ENCODE results near the gene IGSF5. TPM values are rescaled to one million over a fixed set of nuclear protein-coding genes. Genes with fewer than 3 reads are reported as not detected.

Gene IGSF5
- polyA plus RNA-seq, 3 donors, result not detected

DNA sequence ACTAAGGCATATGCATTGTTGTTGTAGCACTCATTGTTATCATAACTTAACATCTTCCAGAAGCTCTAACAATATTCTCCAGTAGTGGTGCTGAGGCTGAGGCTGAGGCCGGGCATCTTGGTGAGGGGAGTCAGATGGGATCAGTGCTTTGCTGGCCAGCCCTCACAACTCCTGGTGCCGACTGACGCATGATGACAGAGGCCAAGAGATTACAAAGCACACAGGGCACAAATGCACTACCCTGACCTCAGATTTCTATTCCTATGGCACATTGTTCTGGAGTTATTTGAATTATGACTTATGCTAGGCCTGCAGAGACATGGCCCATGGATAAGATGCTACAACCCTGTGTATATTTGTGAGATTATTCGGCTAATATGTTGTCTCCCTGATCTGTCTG is 8.3 kb upstream of the IGSF5 start:
- no CpG with 5 or more reads among the region's 4 CpGs for WGBS (ENCODE audit: insufficient coverage)
- intact Hi-C loops (cut with micrococcal nuclease), result no loop called here
- no peak overlapping the region for H3K4me3 Mint-ChIP-seq
- Histone ChIP-seq H3K79me2 (ENCODE audit: insufficient read depth, low read length) (no peaks in the 10 kb centered on the region), H3K27ac (ENCODE audit: low read depth in 1 of 2, low read length in 2 of 2) (no peak overlapping the region), H3K4me3 (replicated peaks in 1 of 3; ENCODE audit: low read depth in 2 of 3, low read length in 3 of 3) (no peak overlapping the region), H3K27me3 (ENCODE audit: control insufficient read depth in 2 of 2, insufficient read depth in 2 of 2, low read length in 2 of 2) (no peaks in the 10 kb centered on the region), H4K20me1 (ENCODE audit: insufficient read depth, low read length) (no peaks in the 10 kb centered on the region), H3K4me2 (replicated peaks; ENCODE audit: extremely low read depth, low read length, poor library complexity, severe bottlenecking) (no peak overlapping the region), H3K36me3 (replicated peaks in 1 of 2; ENCODE audit: control insufficient read depth in 1 of 2, insufficient read depth in 2 of 2, low read length in 2 of 2) (no peaks in the 10 kb centered on the region), H3K9ac (ENCODE audit: insufficient read depth, low read length, poor library complexity, severe bottlenecking) (no peak overlapping the region), H3K4me1 (ENCODE audit: control insufficient read depth in 1 of 2, insufficient read depth in 2 of 2, low read length in 2 of 2) (no peaks in the 10 kb centered on the region), H3K9me3 (replicated peaks in 1 of 2; ENCODE audit: control insufficient read depth in 1 of 2, insufficient read depth in 1 of 2, low read length in 2 of 2) (no peaks in the 10 kb centered on the region), H2AFZ (ENCODE audit: insufficient read depth, low read depth, low read length, poor library complexity, severe bottlenecking) (no peak overlapping the region)
- peaks cover 0 to 3% (median 0%) of the 10 kb centered on the region in 3 donors for H3K27me3 Mint-ChIP-seq (ENCODE audit: low read depth in 3 of 3)
- no peaks in the 10 kb centered on the region for H3K36me3 Mint-ChIP-seq
- H3K27ac Mint-ChIP-seq, result no peak overlapping the region
- TF ChIP-seq, protein P1, sequence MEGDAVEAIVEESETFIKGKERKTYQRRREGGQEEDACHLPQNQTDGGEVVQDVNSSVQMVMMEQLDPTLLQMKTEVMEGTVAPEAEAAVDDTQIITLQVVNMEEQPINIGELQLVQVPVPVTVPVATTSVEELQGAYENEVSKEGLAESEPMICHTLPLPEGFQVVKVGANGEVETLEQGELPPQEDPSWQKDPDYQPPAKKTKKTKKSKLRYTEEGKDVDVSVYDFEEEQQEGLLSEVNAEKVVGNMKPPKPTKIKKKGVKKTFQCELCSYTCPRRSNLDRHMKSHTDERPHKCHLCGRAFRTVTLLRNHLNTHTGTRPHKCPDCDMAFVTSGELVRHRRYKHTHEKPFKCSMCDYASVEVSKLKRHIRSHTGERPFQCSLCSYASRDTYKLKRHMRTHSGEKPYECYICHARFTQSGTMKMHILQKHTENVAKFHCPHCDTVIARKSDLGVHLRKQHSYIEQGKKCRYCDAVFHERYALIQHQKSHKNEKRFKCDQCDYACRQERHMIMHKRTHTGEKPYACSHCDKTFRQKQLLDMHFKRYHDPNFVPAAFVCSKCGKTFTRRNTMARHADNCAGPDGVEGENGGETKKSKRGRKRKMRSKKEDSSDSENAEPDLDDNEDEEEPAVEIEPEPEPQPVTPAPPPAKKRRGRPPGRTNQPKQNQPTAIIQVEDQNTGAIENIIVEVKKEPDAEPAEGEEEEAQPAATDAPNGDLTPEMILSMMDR (IDR thresholded peaks at IDR 0.05), result no peak
- no peaks in the 10 kb centered on the region for H3K4me1 Mint-ChIP-seq
- no peak for DNase-seq
- H3K9me3 Mint-ChIP-seq, result peaks cover 0 to 10% (median 2%) of the 10 kb centered on the region in 7 donors

DNA sequence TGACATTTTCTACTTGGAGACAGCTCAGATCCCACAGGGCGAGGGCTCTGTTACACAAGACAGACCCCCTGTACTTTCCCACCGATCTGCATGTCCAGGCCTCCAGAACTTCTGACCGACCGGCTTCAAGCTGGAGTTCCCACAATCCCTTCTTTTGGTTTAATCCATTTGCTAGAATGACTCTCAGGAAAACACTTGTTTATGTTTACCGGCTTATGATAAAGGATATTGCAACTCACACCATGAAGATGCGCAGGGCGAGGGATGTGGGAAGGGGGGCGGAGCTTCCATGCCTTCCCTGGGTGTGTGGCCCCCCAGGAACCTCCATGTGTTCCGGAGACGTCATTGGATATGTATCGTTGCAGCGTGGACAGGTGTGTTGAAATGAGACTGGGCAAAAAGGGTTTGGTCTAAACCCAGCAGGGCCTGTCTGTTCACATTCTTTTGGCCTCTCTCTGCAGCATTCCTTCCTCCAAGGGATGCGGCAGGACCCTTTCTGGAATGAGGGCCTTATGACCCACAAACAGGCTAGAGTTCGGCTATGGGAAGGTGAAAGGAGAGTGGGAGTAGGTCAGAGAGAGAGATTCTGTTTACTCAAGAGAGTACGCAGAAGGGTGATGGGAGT is 7.5 kb upstream of the IGSF5 start:
- Histone ChIP-seq H3K4me2 (replicated peaks; ENCODE audit: extremely low read depth, low read length, poor library complexity, severe bottlenecking) (no peak overlapping the region), H2AFZ (ENCODE audit: insufficient read depth, low read depth, low read length, poor library complexity, severe bottlenecking) (no peak overlapping the region)
- H3K4me3 Mint-ChIP-seq, result no peak overlapping the region

More for the DNA sequence above, 7.5 kb upstream of the IGSF5 start:
- TF ChIP-seq, protein P1 (IDR thresholded peaks at IDR 0.05), result no peak
- intact Hi-C loops (cut with micrococcal nuclease), result no loop called here
- no peak overlapping the region for H3K27ac Mint-ChIP-seq
- WGBS (ENCODE audit: insufficient coverage), result 96% methylated on average over 12 of the region's 15 CpGs
- Histone ChIP-seq H4K20me1 (ENCODE audit: insufficient read depth, low read length) (no peaks in the 10 kb centered on the region), H3K27me3 (ENCODE audit: control insufficient read depth in 2 of 2, insufficient read depth in 2 of 2, low read length in 2 of 2) (no peaks in the 10 kb centered on the region), H3K9me3 (replicated peaks in 1 of 2; ENCODE audit: control insufficient read depth in 1 of 2, insufficient read depth in 1 of 2, low read length in 2 of 2) (no peaks in the 10 kb centered on the region), H3K79me2 (ENCODE audit: insufficient read depth, low read length) (no peaks in the 10 kb centered on the region), H3K4me1 (ENCODE audit: control insufficient read depth in 1 of 2, insufficient read depth in 2 of 2, low read length in 2 of 2) (no peaks in the 10 kb centered on the region), H3K4me3 (replicated peaks in 1 of 3; ENCODE audit: low read depth in 2 of 3, low read length in 3 of 3) (no peak overlapping the region), H3K36me3 (replicated peaks in 1 of 2; ENCODE audit: control insufficient read depth in 1 of 2, insufficient read depth in 2 of 2, low read length in 2 of 2) (no peaks in the 10 kb centered on the region), H3K27ac (ENCODE audit: low read depth in 1 of 2, low read length in 2 of 2) (no peak overlapping the region), H3K9ac (ENCODE audit: insufficient read depth, low read length, poor library complexity, severe bottlenecking) (no peak overlapping the region)
- H3K9me3 Mint-ChIP-seq, result peaks cover 0 to 7% (median 0%) of the 10 kb centered on the region in 7 donors
- H3K36me3 Mint-ChIP-seq, result no peaks in the 10 kb centered on the region
- peaks cover 0 to 3% (median 0%) of the 10 kb centered on the region in 3 donors for H3K27me3 Mint-ChIP-seq (ENCODE audit: low read depth in 3 of 3)
- DNase-seq, result no peak
- no peaks in the 10 kb centered on the region for H3K4me1 Mint-ChIP-seq
